Fibroblast of skin of back (primary cell): ENCODE measurements around the gene SEC24A.
A peak's percentile ranks its signal among the peaks of the same experiment; 100 is the strongest.
"Not testable (repeated sequence)": the region's sequence is repeated elsewhere in the genome, so short reads cannot be mapped to it uniquely, and the experiment has no call there.

ENCODE experiments used
- DNase-seq: peaks from one replicate; pipeline ENCODE4 v3.0.0-alpha.2; 2013

The SEC24A gene

GRCh38 chr5:134650660-134651059, 2.1 kb downstream of the SEC24A start:
- not testable (repeated sequence) for DNase-seq

- peak; percentile 12 for DNase-seq
These were observed 2.9 kb downstream of the SEC24A start for GRCh38 chr5:134651531-134651930.

GRCh38 chr5:134656690-134657089, 8.1 kb downstream of the SEC24A start:
- DNase-seq: no peak

- no peak for DNase-seq
These were observed 10.9 kb downstream of the SEC24A start for GRCh38 chr5:134659456-134659855.

GRCh38 chr5:134659922-134660321, 11.3 kb downstream of the SEC24A start:
- DNase-seq: no peak

- DNase-seq: no peak
These were observed 14.4 kb downstream of the SEC24A start for GRCh38 chr5:134662971-134663370.

GRCh38 chr5:134664448-134664847, 15.9 kb downstream of the SEC24A start:
- DNase-seq: no peak

- not testable (repeated sequence) for DNase-seq
These were observed 25.0 kb downstream of the SEC24A start for GRCh38 chr5:134673546-134673945.

- DNase-seq: not testable (repeated sequence)
These were observed 28.8 kb downstream of the SEC24A start for GRCh38 chr5:134677357-134677756.

GRCh38 chr5:134690144-134690543, 41.6 kb downstream of the SEC24A start:
- DNase-seq: not testable (repeated sequence)

- DNase-seq: no peak
These were observed 44.1 kb downstream of the SEC24A start for GRCh38 chr5:134692722-134693121.

GRCh38 chr5:134708301-134708700, 59.7 kb downstream of the SEC24A start:
- no peak for DNase-seq

GRCh38 chr5:134714120-134714519, 65.5 kb downstream of the SEC24A start:
- peak; percentile 49 for DNase-seq

GRCh38 chr5:134714541-134714940, 66.0 kb downstream of the SEC24A start:
- no peak for DNase-seq

- not testable (repeated sequence) for DNase-seq
These were observed 66.9 kb downstream of the SEC24A start for GRCh38 chr5:134715466-134715865.

- no peak for DNase-seq
These were observed 76.3 kb downstream of the SEC24A start for GRCh38 chr5:134724872-134725271.

- DNase-seq: no peak
These were observed 84.2 kb downstream of the SEC24A start for GRCh38 chr5:134732819-134733218.

- DNase-seq: no peak
These were observed 86.7 kb downstream of the SEC24A start for GRCh38 chr5:134735243-134735642.

- DNase-seq: no peak
These were observed 87.7 kb downstream of the SEC24A start for GRCh38 chr5:134736173-134736812.

- peak; percentile 98 for DNase-seq
These were observed 89.8 kb downstream of the SEC24A start, which contains the start of gene CAMLG for GRCh38 chr5:134738133-134738962. CAMLG (plus strand) TSS chr5:134738548; CDS start chr5:134738621, 73 bp downstream.

- DNase-seq: peak; percentile 42
These were observed 90.5 kb downstream of the SEC24A start for GRCh38 chr5:134738963-134739661.

GRCh38 chr5:134741052-134741451, 92.5 kb downstream of the SEC24A start:
- no peak for DNase-seq

- DNase-seq: no peak
These were observed 93.5 kb downstream of the SEC24A start for GRCh38 chr5:134742134-134742533.
